ENCODE results near the gene ZNF598. TPM values are rescaled to one million over a fixed set of nuclear protein-coding genes. Genes with fewer than 3 reads are reported as not detected.

ZNF598 gene
- total RNA-seq, 1 experiment from 2014 or later: 57.4 TPM

DNA sequence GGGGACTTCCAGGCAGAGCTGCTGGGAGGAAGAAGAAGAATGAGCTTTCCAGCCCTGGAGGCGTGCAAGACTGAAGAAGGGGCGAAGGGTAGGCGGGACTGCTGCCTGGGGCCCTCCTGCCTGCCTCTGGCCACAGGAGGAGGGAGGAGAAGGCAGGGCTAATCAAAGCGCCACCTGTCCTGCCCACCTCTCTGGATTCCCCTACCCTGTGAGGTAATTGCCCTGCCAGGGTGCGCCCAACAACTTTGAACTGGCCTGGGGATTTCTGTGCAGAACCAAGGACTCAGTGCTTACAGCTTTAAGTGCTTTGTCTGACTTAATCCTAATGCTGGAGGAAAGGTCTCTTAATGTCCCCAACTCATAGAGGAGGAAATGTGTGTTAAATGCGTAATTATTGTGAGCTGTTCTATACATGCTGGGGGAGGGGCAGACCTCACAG lies 28.2 kb downstream of the ZNF598 start, which contains the start of gene NOXO1 (continued):
- TF ChIP-seq, protein P1, sequence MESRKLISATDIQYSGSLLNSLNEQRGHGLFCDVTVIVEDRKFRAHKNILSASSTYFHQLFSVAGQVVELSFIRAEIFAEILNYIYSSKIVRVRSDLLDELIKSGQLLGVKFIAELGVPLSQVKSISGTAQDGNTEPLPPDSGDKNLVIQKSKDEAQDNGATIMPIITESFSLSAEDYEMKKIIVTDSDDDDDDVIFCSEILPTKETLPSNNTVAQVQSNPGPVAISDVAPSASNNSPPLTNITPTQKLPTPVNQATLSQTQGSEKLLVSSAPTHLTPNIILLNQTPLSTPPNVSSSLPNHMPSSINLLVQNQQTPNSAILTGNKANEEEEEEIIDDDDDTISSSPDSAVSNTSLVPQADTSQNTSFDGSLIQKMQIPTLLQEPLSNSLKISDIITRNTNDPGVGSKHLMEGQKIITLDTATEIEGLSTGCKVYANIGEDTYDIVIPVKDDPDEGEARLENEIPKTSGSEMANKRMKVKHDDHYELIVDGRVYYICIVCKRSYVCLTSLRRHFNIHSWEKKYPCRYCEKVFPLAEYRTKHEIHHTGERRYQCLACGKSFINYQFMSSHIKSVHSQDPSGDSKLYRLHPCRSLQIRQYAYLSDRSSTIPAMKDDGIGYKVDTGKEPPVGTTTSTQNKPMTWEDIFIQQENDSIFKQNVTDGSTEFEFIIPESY (IDR thresholded peaks at IDR 0.05; ENCODE audit: extremely low read depth, insufficient replicate concordance, low read length): no peak
- TF ChIP-seq JUND (IDR thresholded peaks at IDR 0.05) (no peak), ZFX (IDR thresholded peaks at IDR 0.05) (no peak), POLR2AphosphoS5 (IDR thresholded peaks at IDR 0.05; ENCODE audit: low read depth, low read length) (no peak), EGR1 (IDR thresholded peaks at IDR 0.05; ENCODE audit: low read depth) (no peak), POLR2A (IDR thresholded peaks at IDR 0.05; ENCODE audit: borderline replicate concordance, extremely low read depth, insufficient read depth, insufficient read length) (no peak), CBX3 (IDR thresholded peaks at IDR 0.05; ENCODE audit: low read depth) (no peak)
- TF ChIP-seq, protein P2, sequence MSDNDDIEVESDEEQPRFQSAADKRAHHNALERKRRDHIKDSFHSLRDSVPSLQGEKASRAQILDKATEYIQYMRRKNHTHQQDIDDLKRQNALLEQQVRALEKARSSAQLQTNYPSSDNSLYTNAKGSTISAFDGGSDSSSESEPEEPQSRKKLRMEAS (IDR thresholded peaks at IDR 0.05): no peak
- TF ChIP-seq, protein P3, sequence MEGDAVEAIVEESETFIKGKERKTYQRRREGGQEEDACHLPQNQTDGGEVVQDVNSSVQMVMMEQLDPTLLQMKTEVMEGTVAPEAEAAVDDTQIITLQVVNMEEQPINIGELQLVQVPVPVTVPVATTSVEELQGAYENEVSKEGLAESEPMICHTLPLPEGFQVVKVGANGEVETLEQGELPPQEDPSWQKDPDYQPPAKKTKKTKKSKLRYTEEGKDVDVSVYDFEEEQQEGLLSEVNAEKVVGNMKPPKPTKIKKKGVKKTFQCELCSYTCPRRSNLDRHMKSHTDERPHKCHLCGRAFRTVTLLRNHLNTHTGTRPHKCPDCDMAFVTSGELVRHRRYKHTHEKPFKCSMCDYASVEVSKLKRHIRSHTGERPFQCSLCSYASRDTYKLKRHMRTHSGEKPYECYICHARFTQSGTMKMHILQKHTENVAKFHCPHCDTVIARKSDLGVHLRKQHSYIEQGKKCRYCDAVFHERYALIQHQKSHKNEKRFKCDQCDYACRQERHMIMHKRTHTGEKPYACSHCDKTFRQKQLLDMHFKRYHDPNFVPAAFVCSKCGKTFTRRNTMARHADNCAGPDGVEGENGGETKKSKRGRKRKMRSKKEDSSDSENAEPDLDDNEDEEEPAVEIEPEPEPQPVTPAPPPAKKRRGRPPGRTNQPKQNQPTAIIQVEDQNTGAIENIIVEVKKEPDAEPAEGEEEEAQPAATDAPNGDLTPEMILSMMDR (IDR thresholded peaks at IDR 0.05 in 2 of 3, conservative IDR thresholded peaks at IDR 0.05 in 1 of 3; ENCODE audit: borderline replicate concordance in 1 of 3, insufficient read depth in 1 of 3, low read depth in 2 of 3, low read length in 2 of 3): no peak

DNA sequence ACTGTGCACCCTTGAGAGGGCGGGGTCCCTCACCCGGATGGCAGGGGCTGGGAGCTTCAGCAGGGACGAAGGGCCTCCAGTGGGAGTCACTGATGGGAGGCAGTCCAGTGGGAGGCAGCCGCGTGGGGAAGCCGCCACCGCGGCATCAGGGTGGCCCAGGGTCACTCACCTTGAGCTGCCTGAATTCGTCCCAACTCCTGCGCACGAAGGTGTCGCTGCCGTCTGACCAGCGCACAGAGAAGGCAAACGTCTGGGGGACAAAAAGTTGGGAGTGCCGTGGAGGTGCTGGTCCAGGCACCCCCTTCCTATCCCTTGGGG lies 28.9 kb downstream of the ZNF598 start:
- ChIA-PET CTCF (no interaction called here), POLR2A (interaction anchor here (2.0 to 12.5 kb wide), 3 partner anchors 15 to 174 kb away, joined by 5 to 104 read pairs (median 14); partner anchors contain the start of genes NDUFB10, RNF151, RPS2 and TRAF7), RAD21 (ENCODE audit: low non-redundant PET in 1 of 2, low total read pairs in 2 of 2, uncharacterized antibody in 2 of 2, unreplicated experiment in 2 of 2) (no interaction called here)
- H2AFZ ChIP-seq (ENCODE audit: low read depth, low read length, poor library complexity, severe bottlenecking): no peak overlapping the region
- intact Hi-C loops (cut with micrococcal nuclease): no loop called here
- H3K4me2 ChIP-seq (ENCODE audit: low read length): peak overlapping the region; percentile 97
- H3K4me3 ChIP-seq (replicated peaks in 1 of 2; ENCODE audit: low read depth in 1 of 2, low read length in 2 of 2): peak overlapping the region; percentile 60 to 65
- H3K27me3 ChIP-seq (ENCODE audit: insufficient read depth, low read length): no peaks in the 10 kb centered on the region
- no peaks in the 10 kb centered on the region for H3K9me2 ChIP-seq (ENCODE audit: insufficient read depth)
- DNase-seq (ENCODE audit: low read depth, low spot score) (no peak), ATAC-seq (no peak)
- H3K9me3 ChIP-seq (ENCODE audit: control insufficient read depth in 1 of 2, insufficient read depth in 1 of 2, low read depth in 1 of 2, low read length in 2 of 2): no peaks in the 10 kb centered on the region
- BruUV-seq (replicated peaks): no TSS peak
- H3K9ac ChIP-seq (ENCODE audit: low read length): peak overlapping the region; percentile 84
- peaks cover 15% of the 10 kb centered on the region for H3K79me2 ChIP-seq (ENCODE audit: insufficient read depth, low read length)
- H3K36me3 ChIP-seq (ENCODE audit: control insufficient read depth in 1 of 2, insufficient read depth in 2 of 2, low read length in 2 of 2): peaks cover 1 to 22% of the 10 kb centered on the region in 2 experiments; a peak in 2 of 4 replicates
- no peaks in the 10 kb centered on the region for H4K20me1 ChIP-seq (ENCODE audit: insufficient read depth)
- peak overlapping the region; percentile 88; the same call in 1 of the 2 replicates for H3K27ac ChIP-seq (ENCODE audit: low read depth, low read length)
- peaks cover 49 to 74% of the 10 kb centered on the region in 2 experiments for H3K4me1 ChIP-seq (ENCODE audit: control insufficient read depth in 1 of 2, insufficient read depth in 2 of 2, low read length in 2 of 2)
- TF ChIP-seq POLR2AphosphoS5 (IDR thresholded peaks at IDR 0.05; ENCODE audit: low read depth, low read length) (no peak), POLR2A (IDR thresholded peaks at IDR 0.05; ENCODE audit: borderline replicate concordance, extremely low read depth, insufficient read depth, insufficient read length) (peak; percentile 13)
- TF ChIP-seq, protein P3 (IDR thresholded peaks at IDR 0.05 in 2 of 3, conservative IDR thresholded peaks at IDR 0.05 in 1 of 3; ENCODE audit: borderline replicate concordance in 1 of 3, insufficient read depth in 1 of 3, low read depth in 2 of 3, low read length in 2 of 3): no peak
- TF ChIP-seq, protein P4, sequence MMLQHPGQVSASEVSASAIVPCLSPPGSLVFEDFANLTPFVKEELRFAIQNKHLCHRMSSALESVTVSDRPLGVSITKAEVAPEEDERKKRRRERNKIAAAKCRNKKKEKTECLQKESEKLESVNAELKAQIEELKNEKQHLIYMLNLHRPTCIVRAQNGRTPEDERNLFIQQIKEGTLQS (IDR thresholded peaks at IDR 0.05): no peak
- TF ChIP-seq, protein P5, sequence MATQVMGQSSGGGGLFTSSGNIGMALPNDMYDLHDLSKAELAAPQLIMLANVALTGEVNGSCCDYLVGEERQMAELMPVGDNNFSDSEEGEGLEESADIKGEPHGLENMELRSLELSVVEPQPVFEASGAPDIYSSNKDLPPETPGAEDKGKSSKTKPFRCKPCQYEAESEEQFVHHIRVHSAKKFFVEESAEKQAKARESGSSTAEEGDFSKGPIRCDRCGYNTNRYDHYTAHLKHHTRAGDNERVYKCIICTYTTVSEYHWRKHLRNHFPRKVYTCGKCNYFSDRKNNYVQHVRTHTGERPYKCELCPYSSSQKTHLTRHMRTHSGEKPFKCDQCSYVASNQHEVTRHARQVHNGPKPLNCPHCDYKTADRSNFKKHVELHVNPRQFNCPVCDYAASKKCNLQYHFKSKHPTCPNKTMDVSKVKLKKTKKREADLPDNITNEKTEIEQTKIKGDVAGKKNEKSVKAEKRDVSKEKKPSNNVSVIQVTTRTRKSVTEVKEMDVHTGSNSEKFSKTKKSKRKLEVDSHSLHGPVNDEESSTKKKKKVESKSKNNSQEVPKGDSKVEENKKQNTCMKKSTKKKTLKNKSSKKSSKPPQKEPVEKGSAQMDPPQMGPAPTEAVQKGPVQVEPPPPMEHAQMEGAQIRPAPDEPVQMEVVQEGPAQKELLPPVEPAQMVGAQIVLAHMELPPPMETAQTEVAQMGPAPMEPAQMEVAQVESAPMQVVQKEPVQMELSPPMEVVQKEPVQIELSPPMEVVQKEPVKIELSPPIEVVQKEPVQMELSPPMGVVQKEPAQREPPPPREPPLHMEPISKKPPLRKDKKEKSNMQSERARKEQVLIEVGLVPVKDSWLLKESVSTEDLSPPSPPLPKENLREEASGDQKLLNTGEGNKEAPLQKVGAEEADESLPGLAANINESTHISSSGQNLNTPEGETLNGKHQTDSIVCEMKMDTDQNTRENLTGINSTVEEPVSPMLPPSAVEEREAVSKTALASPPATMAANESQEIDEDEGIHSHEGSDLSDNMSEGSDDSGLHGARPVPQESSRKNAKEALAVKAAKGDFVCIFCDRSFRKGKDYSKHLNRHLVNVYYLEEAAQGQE (IDR thresholded peaks at IDR 0.05; ENCODE audit: low read depth): no peak
